D721Med (cell line): ENCODE results near the gene LINGO1.

Source experiments
- DNase-seq: peaks from one replicate; pipeline ENCODE4 v3.0.0; 2011; ENCODE audit warnings: low spot score; ENCODE audit not compliant: insufficient read length
- FAIRE-seq: peaks from 2 replicates; lab custom pipeline; 2011; peaks lifted over from hg19 to GRCh38; lab: Jason Lieb, UNC
- CTCF ChIP-seq: IDR thresholded peaks from 2 replicates; pipeline ENCODE4 v1.5.1; 2012; ENCODE audit warnings: mild to moderate bottlenecking, control low read depth; ENCODE audit not compliant: insufficient read depth; ENCODE audit errors: missing control alignments

Gene LINGO1

GRCh38 chr15:77627581-77627980 is 5.1 kb downstream of the LINGO1 start:
- FAIRE-seq: no peak
- TF ChIP-seq CTCF: no peak
- DNase-seq: no peak

GRCh38 chr15:77627067-77627466 is 5.6 kb downstream of the LINGO1 start:
- no peak for TF ChIP-seq CTCF
- DNase-seq (no peak), FAIRE-seq (no peak)

- FAIRE-seq: no peak
- no peak for TF ChIP-seq CTCF
Measured at GRCh38 chr15:77626002-77626401, 6.7 kb downstream of the LINGO1 start.

GRCh38 chr15:77625376-77625775 is 7.3 kb downstream of the LINGO1 start:
- DNase-seq (no peak), FAIRE-seq (no peak)
- TF ChIP-seq CTCF: no peak

More at GRCh38 chr15:77626002-77626401, 6.7 kb downstream of the LINGO1 start:
- DNase-seq: no peak

- FAIRE-seq (no peak), DNase-seq (no peak)
- no peak for TF ChIP-seq CTCF
Measured at GRCh38 chr15:77624868-77625267, 7.8 kb downstream of the LINGO1 start.

GRCh38 chr15:77623755-77624524 is 8.8 kb downstream of the LINGO1 start:
- no peak for TF ChIP-seq CTCF
- FAIRE-seq (no peak), DNase-seq (no peak)
